KMS-11 (cell line): ENCODE results near the gene LIPG.

Experiments
- H2AFZ ChIP-seq: fragments of 200-600 bp; sonication (generic); 2 replicates; pipeline ENCODE4 v1.6.1; 2016; ENCODE audit warnings: antibody characterized with exemption, mixed run types, low read depth
- H3K27ac ChIP-seq: fragments of 200-600 bp; sonication (generic); 2 replicates; pipeline ENCODE4 v1.6.1; 2016; ENCODE audit warnings: mild to moderate bottlenecking, mixed run types
- H3K27me3 ChIP-seq: fragments of 200-600 bp; sonication (generic); 2 replicates; pipeline ENCODE4 v1.6.1; 2017; ENCODE audit warnings: mild to moderate bottlenecking, low read depth, mixed run types, moderate library complexity; ENCODE audit not compliant: insufficient read depth
- H3K36me3 ChIP-seq: fragments of 200-600 bp; sonication (generic); 2 replicates; pipeline ENCODE4 v1.6.1; 2017; ENCODE audit warnings: mild to moderate bottlenecking, mixed run types; ENCODE audit not compliant: insufficient read depth
- H3K4me1 ChIP-seq: fragments of 200-600 bp; sonication (generic); 2 replicates; pipeline ENCODE4 v1.6.1; 2016; ENCODE audit warnings: mild to moderate bottlenecking, low read depth, mixed run types; ENCODE audit not compliant: poor library complexity, severe bottlenecking
- H3K4me2 ChIP-seq: fragments of 200-600 bp; sonication (generic); 2 replicates; pipeline ENCODE4 v1.7.0; 2016; ENCODE audit warnings: mild to moderate bottlenecking, mixed run types
- H3K4me3 ChIP-seq: fragments of 200-600 bp; sonication (generic); IDR thresholded peaks from 2 replicates; pipeline ENCODE4 v1.6.1; 2017; ENCODE audit warnings: low read depth, low read length, mixed read lengths; ENCODE audit not compliant: insufficient read depth
- H3K79me2 ChIP-seq: fragments of 200-600 bp; sonication (generic); 2 replicates; pipeline ENCODE4 v1.6.1; 2016; ENCODE audit warnings: low read depth, mixed run types; ENCODE audit not compliant: insufficient read depth
- H3K9ac ChIP-seq: fragments of 200-600 bp; sonication (generic); 2 replicates; pipeline ENCODE4 v1.6.1; 2016; ENCODE audit warnings: mild to moderate bottlenecking, mixed run types
- H4K20me1 ChIP-seq: fragments of 200-600 bp; sonication (generic); 2 replicates; pipeline ENCODE4 v1.6.1; 2016; ENCODE audit warnings: mild to moderate bottlenecking, mixed run types; ENCODE audit not compliant: insufficient read depth
- TF ChIP-seq, protein P1 (sequence below): fragments of 200-600 bp; sonication (generic); conservative IDR thresholded peaks from 2 replicates; pipeline ENCODE4 v1.6.1; 2017; ENCODE audit warnings: low read depth, mild to moderate bottlenecking, antibody characterized with exemption, low read length, moderate library complexity, mixed read lengths

Gene LIPG

DNA sequence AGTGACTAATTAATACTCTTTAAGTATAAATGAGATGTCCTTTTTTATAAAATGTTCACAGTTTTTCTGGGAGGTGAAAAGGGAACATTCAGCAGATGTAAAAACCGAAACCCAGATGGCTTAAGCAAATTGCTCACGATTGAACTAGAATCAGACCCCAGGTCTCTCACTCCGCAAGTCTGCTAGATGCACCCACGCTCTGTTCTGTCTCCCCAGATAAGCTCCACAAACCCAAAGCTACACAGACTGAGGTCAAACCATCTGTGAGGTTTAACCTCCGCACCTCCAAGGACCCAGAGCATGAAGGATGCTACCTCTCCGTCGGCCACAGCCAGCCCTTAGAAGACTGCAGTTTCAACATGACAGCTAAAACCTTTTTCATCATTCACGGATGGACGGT, 3.2 kb downstream of the LIPG start:
- TF ChIP-seq, protein P1, sequence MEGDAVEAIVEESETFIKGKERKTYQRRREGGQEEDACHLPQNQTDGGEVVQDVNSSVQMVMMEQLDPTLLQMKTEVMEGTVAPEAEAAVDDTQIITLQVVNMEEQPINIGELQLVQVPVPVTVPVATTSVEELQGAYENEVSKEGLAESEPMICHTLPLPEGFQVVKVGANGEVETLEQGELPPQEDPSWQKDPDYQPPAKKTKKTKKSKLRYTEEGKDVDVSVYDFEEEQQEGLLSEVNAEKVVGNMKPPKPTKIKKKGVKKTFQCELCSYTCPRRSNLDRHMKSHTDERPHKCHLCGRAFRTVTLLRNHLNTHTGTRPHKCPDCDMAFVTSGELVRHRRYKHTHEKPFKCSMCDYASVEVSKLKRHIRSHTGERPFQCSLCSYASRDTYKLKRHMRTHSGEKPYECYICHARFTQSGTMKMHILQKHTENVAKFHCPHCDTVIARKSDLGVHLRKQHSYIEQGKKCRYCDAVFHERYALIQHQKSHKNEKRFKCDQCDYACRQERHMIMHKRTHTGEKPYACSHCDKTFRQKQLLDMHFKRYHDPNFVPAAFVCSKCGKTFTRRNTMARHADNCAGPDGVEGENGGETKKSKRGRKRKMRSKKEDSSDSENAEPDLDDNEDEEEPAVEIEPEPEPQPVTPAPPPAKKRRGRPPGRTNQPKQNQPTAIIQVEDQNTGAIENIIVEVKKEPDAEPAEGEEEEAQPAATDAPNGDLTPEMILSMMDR = no peak
- no peaks in the 10 kb centered on the region for H4K20me1 ChIP-seq
- no peak overlapping the region for H3K4me2 ChIP-seq
- H3K36me3 ChIP-seq = no peaks in the 10 kb centered on the region
- no peaks in the 10 kb centered on the region for H3K27me3 ChIP-seq
- no peaks in the 10 kb centered on the region for H3K79me2 ChIP-seq
- no peak overlapping the region for H3K27ac ChIP-seq
- no peak overlapping the region for H3K9ac ChIP-seq
- no peak overlapping the region for H3K4me3 ChIP-seq
- H3K4me1 ChIP-seq = no peaks in the 10 kb centered on the region
- no peak overlapping the region for H2AFZ ChIP-seq

DNA sequence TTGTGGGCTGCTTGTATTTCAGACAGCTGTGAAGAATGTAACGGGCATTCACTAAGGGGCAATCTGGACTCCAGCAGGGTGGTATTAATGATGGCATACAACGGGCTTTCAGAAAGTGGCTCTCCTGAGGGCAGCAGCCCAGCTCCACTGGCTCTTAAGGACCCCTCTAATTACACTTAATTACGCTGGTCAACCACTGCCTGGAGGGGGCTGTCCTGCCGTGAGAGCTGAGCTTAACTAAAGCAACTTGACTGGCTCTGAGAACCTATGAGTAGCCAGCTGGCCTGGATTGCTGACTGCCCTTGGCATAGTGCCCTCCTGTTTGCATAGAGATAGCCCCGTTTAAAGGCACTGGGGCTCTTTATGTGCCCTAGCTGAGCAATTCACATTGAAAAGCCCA, 3.8 kb downstream of the LIPG start:
- Histone ChIP-seq H4K20me1 (no peaks in the 10 kb centered on the region), H3K79me2 (no peaks in the 10 kb centered on the region), H3K4me2 (no peak overlapping the region), H3K36me3 (no peaks in the 10 kb centered on the region), H3K4me3 (no peak overlapping the region), H3K27me3 (no peaks in the 10 kb centered on the region), H3K4me1 (no peaks in the 10 kb centered on the region), H3K27ac (no peak overlapping the region), H2AFZ (no peak overlapping the region), H3K9ac (no peak overlapping the region)
- TF ChIP-seq, protein P1 = no peak

DNA sequence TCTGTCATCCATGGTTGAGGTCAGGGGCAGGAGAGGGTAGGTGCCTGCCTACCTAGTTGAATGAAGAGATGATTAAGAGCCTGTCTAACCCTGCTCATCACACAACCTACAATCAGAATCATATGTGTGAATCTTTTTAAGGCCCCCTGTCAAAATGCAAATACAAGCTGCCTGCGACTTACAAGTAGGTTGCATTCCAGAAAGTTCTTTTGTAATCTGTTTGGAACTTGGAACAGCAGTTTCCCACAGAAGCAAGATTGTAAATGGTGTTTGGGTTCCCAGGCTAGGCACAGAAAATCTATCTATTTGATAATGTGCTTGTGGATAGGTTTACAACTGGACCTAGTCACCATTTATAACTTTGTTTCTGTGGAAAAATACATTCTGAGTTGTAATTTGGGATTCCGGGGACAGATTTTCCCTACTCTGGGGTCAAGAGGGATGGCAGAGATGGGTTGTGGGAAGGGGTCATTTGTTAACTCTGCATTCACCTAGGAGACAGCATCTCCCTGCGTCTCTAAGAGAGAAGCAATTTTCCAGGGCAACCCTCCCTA, 4.4 kb downstream of the LIPG start:
- no peak overlapping the region for H3K4me2 ChIP-seq
- H3K9ac ChIP-seq = no peak overlapping the region
- TF ChIP-seq, protein P1 = no peak
- H2AFZ ChIP-seq = no peak overlapping the region
- no peak overlapping the region for H3K4me3 ChIP-seq
- H3K36me3 ChIP-seq = no peaks in the 10 kb centered on the region
- no peaks in the 10 kb centered on the region for H4K20me1 ChIP-seq
- H3K27me3 ChIP-seq = no peaks in the 10 kb centered on the region
- H3K79me2 ChIP-seq = no peaks in the 10 kb centered on the region
- H3K27ac ChIP-seq = no peak overlapping the region
- no peaks in the 10 kb centered on the region for H3K4me1 ChIP-seq

DNA sequence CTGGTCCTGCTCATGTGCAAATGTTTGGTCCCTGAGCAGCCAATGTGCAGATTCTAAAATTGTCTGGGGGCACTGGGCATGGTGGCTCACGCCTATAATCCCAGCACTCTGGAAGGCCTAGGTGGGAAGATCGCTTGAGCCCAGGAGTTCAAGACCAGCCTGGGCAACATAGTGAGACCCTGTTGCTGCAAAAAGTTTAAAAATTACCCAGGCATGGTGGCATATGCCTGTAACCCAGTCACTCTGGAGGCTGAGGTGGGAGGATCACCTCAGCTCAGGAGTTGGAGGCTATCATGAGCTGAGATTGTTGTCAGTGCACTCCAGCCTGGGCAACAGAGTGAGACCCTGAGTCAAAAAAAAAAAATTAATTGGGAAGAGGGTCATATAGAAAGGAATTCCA, 5.1 kb downstream of the LIPG start:
- H3K27me3 ChIP-seq = no peaks in the 10 kb centered on the region
- no peak overlapping the region for H3K27ac ChIP-seq
- H3K36me3 ChIP-seq = no peaks in the 10 kb centered on the region
- TF ChIP-seq, protein P1 = no peak
- no peak overlapping the region for H3K9ac ChIP-seq
- H2AFZ ChIP-seq = no peak overlapping the region
- H3K79me2 ChIP-seq = no peaks in the 10 kb centered on the region
- no peak overlapping the region for H3K4me2 ChIP-seq
- H3K4me3 ChIP-seq = no peak overlapping the region
- no peaks in the 10 kb centered on the region for H4K20me1 ChIP-seq
- no peaks in the 10 kb centered on the region for H3K4me1 ChIP-seq
